ENCODE results near the gene C19orf47.

Gene C19orf47, protein sequence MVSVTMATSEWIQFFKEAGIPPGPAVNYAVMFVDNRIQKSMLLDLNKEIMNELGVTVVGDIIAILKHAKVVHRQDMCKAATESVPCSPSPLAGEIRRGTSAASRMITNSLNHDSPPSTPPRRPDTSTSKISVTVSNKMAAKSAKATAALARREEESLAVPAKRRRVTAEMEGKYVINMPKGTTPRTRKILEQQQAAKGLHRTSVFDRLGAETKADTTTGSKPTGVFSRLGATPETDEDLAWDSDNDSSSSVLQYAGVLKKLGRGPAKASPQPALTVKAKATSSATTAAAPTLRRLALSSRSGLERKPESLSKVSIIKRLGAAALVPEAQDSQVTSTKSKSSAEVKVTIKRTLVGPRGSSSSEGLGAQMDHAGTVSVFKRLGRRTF

DNA sequence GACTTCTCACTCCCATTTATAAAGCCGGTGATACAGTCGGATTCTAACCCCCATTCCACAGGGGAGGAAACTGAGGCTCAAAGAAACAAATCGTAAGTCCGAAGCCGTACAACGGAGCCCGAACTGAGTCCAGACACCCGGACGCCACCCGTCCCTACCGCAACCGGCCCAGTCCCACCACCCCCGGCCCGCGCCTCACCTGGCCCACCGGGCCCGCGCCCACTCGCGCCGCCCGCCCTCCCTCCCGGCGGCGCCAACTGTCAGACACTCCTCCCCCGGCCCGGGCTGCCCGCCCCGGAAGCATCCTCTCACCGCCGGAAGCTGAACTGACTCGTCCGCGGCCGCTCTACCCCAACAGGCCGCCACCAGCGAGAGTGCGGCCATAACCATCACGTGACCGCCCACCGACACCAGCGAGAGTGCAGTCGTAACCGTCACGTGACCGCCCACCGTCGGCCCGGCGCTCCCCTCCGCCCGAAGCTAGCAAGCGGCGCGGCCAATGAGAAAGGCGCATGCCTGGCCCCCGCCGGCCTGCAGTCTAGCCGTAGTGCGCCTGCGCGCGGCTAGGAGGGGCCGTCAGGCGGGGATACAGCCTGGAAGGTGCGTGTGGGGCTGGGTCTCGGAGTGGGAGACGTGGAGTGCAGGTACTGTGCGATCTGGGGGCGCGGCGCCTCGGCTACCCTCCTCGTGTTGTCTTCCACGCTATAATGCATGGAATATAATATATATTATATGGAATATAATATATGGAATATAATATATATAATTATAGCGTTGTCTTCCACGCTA is at the start of gene C19orf47, which contains the start of gene PLD3:
Gene C19orf47, minus strand, starts transcription at position 273 of the 789 bp plus-strand sequence. CDS start 6,540 bp downstream, outside the sequence.
Gene PLD3, plus strand, starts transcription at position 571 of the 789 bp plus-strand sequence. CDS start 17,789 bp downstream, outside the sequence.
- peak; percentile 99 for DNase-seq (ENCODE audit: low spot score)
- H3K4me3 ChIP-seq, result peak within 1 kb of the TSS; percentile 87
- TF ChIP-seq, protein P1, sequence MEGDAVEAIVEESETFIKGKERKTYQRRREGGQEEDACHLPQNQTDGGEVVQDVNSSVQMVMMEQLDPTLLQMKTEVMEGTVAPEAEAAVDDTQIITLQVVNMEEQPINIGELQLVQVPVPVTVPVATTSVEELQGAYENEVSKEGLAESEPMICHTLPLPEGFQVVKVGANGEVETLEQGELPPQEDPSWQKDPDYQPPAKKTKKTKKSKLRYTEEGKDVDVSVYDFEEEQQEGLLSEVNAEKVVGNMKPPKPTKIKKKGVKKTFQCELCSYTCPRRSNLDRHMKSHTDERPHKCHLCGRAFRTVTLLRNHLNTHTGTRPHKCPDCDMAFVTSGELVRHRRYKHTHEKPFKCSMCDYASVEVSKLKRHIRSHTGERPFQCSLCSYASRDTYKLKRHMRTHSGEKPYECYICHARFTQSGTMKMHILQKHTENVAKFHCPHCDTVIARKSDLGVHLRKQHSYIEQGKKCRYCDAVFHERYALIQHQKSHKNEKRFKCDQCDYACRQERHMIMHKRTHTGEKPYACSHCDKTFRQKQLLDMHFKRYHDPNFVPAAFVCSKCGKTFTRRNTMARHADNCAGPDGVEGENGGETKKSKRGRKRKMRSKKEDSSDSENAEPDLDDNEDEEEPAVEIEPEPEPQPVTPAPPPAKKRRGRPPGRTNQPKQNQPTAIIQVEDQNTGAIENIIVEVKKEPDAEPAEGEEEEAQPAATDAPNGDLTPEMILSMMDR (IDR thresholded peaks at IDR 0.05), result no peak
- peak within 1 kb of the TSS; percentile 86 to 90 for H3K27ac ChIP-seq

DNA sequence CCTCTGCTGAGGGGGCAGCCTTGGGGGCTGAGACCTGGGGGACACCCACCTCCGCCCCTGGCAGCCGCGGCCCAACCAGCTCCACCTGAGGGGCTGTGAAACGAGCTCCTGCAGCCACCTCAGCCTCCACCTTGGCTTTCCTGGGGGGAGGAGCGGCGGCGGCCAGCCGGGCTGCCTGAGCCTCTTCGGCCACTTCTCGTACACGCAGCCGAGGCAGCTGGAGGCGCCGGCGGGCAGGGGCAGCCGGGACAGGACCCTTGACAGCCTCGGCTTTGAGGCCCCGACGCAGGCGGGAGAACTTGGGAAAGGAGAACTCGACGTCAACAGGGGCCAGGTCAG is 49.3 kb upstream of the C19orf47 start:
- no peak for DNase-seq (ENCODE audit: low spot score)
- no peak overlapping the region for H3K27ac ChIP-seq
- TF ChIP-seq, protein P1 (IDR thresholded peaks at IDR 0.05), result no peak

DNA sequence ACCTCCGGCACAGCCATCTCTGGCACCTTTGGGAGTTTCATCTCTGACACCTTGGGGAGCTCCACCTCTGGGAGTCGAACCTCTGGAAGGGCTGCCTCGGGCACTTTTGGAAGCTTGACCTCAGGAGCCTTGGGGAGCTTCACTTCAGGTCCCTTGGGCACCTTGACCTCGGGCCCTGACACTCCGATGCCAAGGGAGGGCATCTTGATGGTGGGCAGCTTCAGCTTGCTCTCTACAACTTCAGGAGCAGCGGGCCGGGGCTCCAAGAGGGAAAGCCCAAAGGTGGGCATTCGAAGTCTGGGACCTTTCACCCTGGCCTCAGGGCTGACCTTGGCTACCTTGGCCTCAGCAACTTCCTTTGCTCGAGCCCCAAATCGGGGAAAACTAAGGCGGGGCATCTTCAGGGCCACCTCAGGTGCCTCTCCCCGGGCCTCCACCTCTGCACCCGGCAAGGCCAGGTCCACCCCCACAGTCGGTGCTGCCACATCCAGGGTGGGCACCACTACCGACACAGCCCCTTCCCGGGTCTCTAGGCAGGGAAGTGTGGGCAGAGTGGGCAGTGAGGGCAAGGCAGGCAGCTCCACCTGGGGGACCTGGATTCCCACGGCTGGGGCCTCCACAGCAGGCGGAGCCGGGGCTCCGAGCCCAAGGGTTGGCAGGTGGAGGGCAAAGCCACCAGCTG is 48.8 kb upstream of the C19orf47 start:
- no peak overlapping the region for H3K27ac ChIP-seq
- TF ChIP-seq, protein P1 (IDR thresholded peaks at IDR 0.05), result no peak
- H3K4me3 ChIP-seq, result no peak overlapping the region
- no peak for DNase-seq (ENCODE audit: low spot score)

More for the DNA sequence above, 49.3 kb upstream of the C19orf47 start:
- no peak overlapping the region for H3K4me3 ChIP-seq

DNA sequence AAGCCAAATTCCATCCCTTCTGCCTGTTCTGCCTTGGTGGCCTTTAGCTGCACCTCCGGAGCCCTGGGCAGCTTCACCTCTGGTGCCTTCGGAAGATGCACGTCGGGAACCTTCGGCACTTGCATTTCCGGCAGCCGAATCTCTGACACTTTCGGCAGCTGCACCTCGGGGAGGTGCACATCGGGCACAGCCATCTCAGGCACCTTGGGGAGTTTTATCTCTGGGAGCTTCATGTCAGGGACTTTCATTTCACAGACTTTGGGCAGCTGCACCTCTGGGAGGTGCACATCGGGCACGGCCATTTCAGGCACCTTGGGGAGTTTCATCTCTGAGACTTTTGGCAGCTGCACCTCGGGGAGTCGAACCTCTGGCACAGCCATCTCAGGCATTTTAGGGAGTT is 47.8 kb upstream of the C19orf47 start:
- no peak for DNase-seq (ENCODE audit: low spot score)
- TF ChIP-seq, protein P1 (IDR thresholded peaks at IDR 0.05), result no peak
- no peak overlapping the region for H3K4me3 ChIP-seq
- no peak overlapping the region for H3K27ac ChIP-seq

DNA sequence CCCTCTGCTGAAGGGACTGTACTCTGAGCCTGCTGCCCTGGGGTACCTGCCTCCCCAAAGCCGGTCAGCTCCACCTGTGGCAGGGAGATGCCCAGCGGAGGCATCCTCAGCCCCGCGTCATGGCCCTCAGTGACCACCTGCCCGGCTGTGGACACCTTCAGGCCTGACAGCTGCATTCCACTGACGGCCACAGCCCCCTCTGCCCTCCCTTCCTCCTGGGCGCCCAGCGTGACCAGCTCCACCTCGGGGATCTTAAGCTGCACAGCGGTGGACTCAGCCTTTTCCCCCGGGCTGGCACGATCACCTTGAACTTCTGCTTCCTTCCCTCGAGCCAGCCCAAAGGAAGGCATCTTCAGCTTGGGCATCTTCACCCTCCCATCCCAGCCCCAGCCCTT is 46.6 kb upstream of the C19orf47 start:
- TF ChIP-seq, protein P1 (IDR thresholded peaks at IDR 0.05), result no peak
- H3K27ac ChIP-seq, result no peak overlapping the region
- no peak overlapping the region for H3K4me3 ChIP-seq
- DNase-seq (ENCODE audit: low spot score), result no peak

DNA sequence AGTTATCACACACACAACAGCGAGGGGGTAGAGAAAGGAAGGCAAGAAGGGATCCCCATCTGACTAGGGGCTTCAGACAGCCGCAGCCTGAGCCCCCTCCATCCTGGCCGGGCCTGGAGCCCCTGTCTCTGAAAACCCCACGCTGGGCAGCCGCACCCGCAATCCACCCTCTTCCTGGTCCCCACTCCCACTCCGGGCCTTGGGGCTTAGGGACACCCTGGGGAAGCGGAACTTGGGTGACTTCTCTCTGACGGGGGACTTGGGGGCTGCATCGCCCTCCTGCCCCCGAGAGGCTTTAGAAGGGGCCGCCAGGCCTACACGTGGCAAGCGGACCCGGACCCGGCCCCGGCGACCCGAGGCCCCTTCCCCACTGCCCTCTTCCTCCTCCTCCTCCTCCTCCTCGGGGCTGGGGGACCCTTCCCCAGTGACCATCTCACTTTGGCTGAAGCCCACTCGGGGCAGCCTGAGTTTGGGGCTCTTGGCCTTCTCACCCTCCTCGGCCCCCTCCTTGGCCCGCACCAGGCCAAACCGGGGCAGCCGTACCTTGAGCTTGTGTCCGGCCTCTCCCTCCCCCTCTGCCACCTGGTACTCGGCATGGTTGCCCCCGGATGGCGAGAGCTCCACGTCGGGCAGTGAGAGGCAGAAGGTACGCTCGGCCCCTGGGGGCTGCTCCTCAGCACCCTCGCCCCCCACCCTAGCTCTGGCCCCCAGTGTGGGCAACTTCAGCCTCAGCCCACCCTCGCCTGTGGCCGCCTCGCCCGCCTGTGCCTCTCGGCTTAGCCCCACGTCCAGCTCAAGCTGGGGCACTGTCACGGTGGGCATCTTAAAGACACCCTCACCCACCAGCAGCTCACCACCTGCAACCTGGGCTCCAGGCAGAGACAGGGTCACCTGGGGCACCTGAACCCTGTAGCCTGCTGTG is 46.0 kb upstream of the C19orf47 start:
- TF ChIP-seq, protein P1 (IDR thresholded peaks at IDR 0.05), result no peak
- DNase-seq (ENCODE audit: low spot score), result no peak
- Histone ChIP-seq H3K4me3 (no peak overlapping the region), H3K27ac (no peak overlapping the region)
